Gastroesophageal sphincter (tissue), 4 donors: ENCODE results near the gene DEAF1. TPM values are rescaled to one million over a fixed set of nuclear protein-coding genes. Genes with fewer than 3 reads are reported as not detected.
A peak's percentile ranks its signal among the peaks of the same experiment; 100 is the strongest.

Experiments used
- ATAC-seq: fragments of 150-250 bp; one replicate; pipeline ENCODE4 v1.9.1; 2016; ENCODE audit warnings: mild to moderate bottlenecking, moderate library complexity
- H3K27ac ChIP-seq, 4 donors: fragments of 200-600 bp; sonication (generic) in 3 of 4; 1 replicate in 3 of 4; 2 replicates in 1 of 4; pipeline ENCODE4 v1.5.1; 2016 to 2019
- H3K27me3 ChIP-seq: fragments of 200-600 bp; sonication (generic); one replicate; pipeline ENCODE4 v1.5.1; 2019
- H3K36me3 ChIP-seq, 2 donors: fragments of 200-600 bp; sonication (generic); one replicate each; pipeline ENCODE4 v1.5.1; 2019; ENCODE audit warnings: control low read depth in 1 of 2
- H3K4me1 ChIP-seq, 3 donors: fragments of 200-600 bp; sonication (generic); 1 replicate in 2 of 3; 2 replicates in 1 of 3; pipeline ENCODE4 v1.5.1; 2016 to 2019; ENCODE audit warnings: control low read depth in 2 of 3
- H3K4me3 ChIP-seq, 2 donors: fragments of 200-600 bp; sonication (generic); one replicate each; pipeline ENCODE4 v1.5.1; 2019; ENCODE audit warnings: mild to moderate bottlenecking in 1 of 2, moderate library complexity in 1 of 2
- H3K9me3 ChIP-seq, 3 donors: fragments of 200-600 bp; sonication (generic); one replicate each; pipeline ENCODE4 v1.5.1; 2017 to 2019; ENCODE audit warnings: control low read depth in 2 of 3
- CTCF ChIP-seq, 4 experiments: fragments of 200-600 bp in 2 of 4; fragments of 450-650 bp in 2 of 4; sonication (generic) in 1 of 4; IDR thresholded peaks; one replicate each; pipeline ENCODE4 v1.5.1; 2017 to 2019; ENCODE audit warnings: antibody characterized with exemption in 4 of 4, mild to moderate bottlenecking in 2 of 4, moderate library complexity in 2 of 4
- EP300 ChIP-seq: sonication (generic); formaldehyde crosslinking; IDR thresholded peaks from one replicate; pipeline ENCODE4 v1.6.1; 2017; ENCODE audit warnings: antibody characterized with exemption, mild to moderate bottlenecking
- POLR2A ChIP-seq, 2 donors: fragments of 450-650 bp; IDR thresholded peaks; one replicate each; pipeline ENCODE4 v1.6.1; 2017; ENCODE audit warnings: antibody characterized with exemption in 2 of 2, mild to moderate bottlenecking in 2 of 2, moderate library complexity in 1 of 2
- POLR2AphosphoS5 ChIP-seq: sonication (generic); formaldehyde crosslinking; IDR thresholded peaks from one replicate; pipeline ENCODE4 v1.6.1; 2017; ENCODE audit warnings: antibody characterized with exemption
- WGBS, 2 donors: methylation state at CpG; one replicate each; pipeline ENCODE4 v1.1.5; 2018; ENCODE audit warnings: low coverage in 1 of 2; 5-methylcytosine and 5-hydroxymethylcytosine counted together
- total RNA-seq, 4 donors: library from RNA; depleted of rRNA; stranded (reverse); fragments of >200 nt; gene quantifications; one replicate each; pipeline ENCODE4 v1.1.0, GENCODE V29; 2016

The DEAF1 gene
- total RNA-seq, 4 donors from 2014 or later: 19.9 to 45.0 (median 35.0) TPM

DNA sequence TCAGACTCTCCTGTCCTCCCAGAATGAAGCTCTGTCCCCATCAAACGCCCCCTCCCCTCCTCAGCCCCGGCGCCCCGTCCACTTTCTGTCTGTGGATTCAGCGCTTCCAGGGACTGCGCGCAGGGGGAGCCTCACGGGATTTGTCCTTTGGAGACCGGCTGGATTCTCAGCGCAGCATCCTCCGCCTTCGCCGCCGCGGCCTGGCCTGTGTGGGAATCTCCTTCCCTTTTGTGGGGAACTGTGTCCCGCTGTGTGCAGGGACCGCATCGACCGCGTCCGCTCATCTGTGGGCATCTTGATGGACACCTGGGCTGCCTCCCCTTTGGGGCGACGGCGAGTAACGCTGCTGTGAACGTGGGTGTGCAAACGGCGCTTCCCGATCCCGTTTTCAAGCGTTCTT lies 67.0 kb downstream of the DEAF1 start:
- ATAC-seq: no peak
- Histone ChIP-seq H3K4me3 (no peak overlapping the region), H3K27ac (peak overlapping the region in 1 of 4 donors; percentile 65), H3K4me1 (peaks cover 0 to 37% (median 0%) of the 10 kb centered on the region in 3 donors), H3K36me3 (peaks cover 0 to 12% of the 10 kb centered on the region in 2 donors), H3K9me3 (no peaks in the 10 kb centered on the region), H3K27me3 (peaks cover 28% of the 10 kb centered on the region)
- 95% methylated on average over 11 of the region's 31 CpGs; no CpG with 5 or more reads in 1 of the 2 donors for whole genome bisulfite sequencing, 2 donors
- TF ChIP-seq EP300 (no peak), CTCF (IDR thresholded peaks at IDR 0.05) (no peak), POLR2AphosphoS5 (no peak), POLR2A (IDR thresholded peaks at IDR 0.05) (no peak)

- Histone ChIP-seq H3K9me3 (no peaks in the 10 kb centered on the region), H3K4me1 (peaks cover 0 to 37% (median 0%) of the 10 kb centered on the region in 3 donors), H3K36me3 (peaks cover 0 to 20% of the 10 kb centered on the region in 2 donors), H3K4me3 (peak overlapping the region in 1 of 2 donors; percentile 16), H3K27ac (no peak overlapping the region), H3K27me3 (peaks cover 28% of the 10 kb centered on the region)
- TF ChIP-seq CTCF (IDR thresholded peaks at IDR 0.05) (no peak), POLR2AphosphoS5 (no peak), EP300 (no peak), POLR2A (IDR thresholded peaks at IDR 0.05) (no peak)
- WGBS, 2 donors: 63% methylated on average over 4 of the region's 28 CpGs; no CpG with 5 or more reads in 1 of the 2 donors
- ATAC-seq: no peak
These were observed 67.8 kb downstream of the DEAF1 start for GRCh38 chr11:627308-627576.

GRCh38 chr11:626475-627307 lies 68.3 kb downstream of the DEAF1 start, which contains the start of gene SCT:
TSS of gene SCT (minus strand) at chr11:627181. CDS start at chr11:627143, 38 bp downstream.
- Histone ChIP-seq H3K4me3 (peak within 1 kb of the TSS in 1 of 2 donors; percentile 16), H3K4me1 (peaks cover 0 to 37% (median 0%) of the 10 kb centered on the region in 3 donors), H3K36me3 (peaks cover 0 to 26% of the 10 kb centered on the region in 2 donors), H3K27ac (no peak within 1 kb of the TSS), H3K9me3 (no peaks in the 10 kb centered on the region), H3K27me3 (peaks cover 28% of the 10 kb centered on the region)
- no peak for ATAC-seq
- WGBS, 2 donors: no CpG with 5 or more reads among the region's 72 CpGs
- TF ChIP-seq EP300 (no peak), POLR2AphosphoS5 (no peak), CTCF (IDR thresholded peaks at IDR 0.05) (no peak), POLR2A (IDR thresholded peaks at IDR 0.05) (no peak)

DNA sequence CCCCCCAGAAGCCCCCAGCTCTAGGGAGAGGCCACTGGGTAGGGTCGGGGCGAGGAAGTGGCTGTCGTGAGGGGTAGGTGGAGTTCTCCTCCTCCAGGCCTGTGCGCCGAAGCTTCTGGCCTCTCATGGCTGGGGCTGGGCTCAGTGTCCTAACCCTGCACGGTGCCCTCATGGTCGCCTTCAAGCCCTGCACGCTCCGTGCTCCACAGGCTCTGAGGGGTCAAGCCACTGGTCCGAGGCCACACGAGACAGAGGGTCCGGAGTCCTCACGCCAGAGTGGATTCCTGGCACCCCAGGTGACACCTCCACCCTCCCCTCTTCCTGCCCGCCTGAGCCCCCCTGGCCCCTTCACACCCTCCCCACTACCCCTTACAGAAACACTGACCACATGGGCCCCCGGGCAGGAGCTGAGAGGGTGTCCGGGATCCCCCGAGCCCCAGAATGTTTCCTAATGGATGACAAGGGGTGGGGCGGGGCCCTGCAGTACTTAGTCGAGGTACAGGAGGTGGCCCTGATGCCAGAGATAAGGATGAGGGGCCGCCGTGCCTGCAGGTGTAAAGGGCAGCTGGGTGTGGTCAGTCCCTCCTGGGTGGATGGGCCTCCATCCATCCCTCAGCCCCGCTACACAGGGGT lies 69.3 kb downstream of the DEAF1 start:
- ATAC-seq: no peak
- no peaks in the 10 kb centered on the region for H3K9me3 ChIP-seq
- H3K4me1 ChIP-seq: peaks cover 0 to 37% (median 0%) of the 10 kb centered on the region in 3 donors
- 58% methylated on average over 2 of the region's 22 CpGs; no CpG with 5 or more reads in 1 of the 2 donors for WGBS, 2 donors
- H3K27ac ChIP-seq: no peak overlapping the region
- H3K27me3 ChIP-seq: peaks cover 28% of the 10 kb centered on the region
- TF ChIP-seq EP300 (no peak), POLR2A (IDR thresholded peaks at IDR 0.05) (no peak), POLR2AphosphoS5 (no peak), CTCF (IDR thresholded peaks at IDR 0.05) (no peak)
- no peak overlapping the region for H3K4me3 ChIP-seq
- peaks cover 0 to 28% of the 10 kb centered on the region in 2 donors for H3K36me3 ChIP-seq
